DMS 273 treated with DMSO at 0.1 percent for 48 hours (cell line): ENCODE data around the gene C8B.

Experiments
- DNase-seq: peaks from one replicate; lab custom pipeline; 2025; lab: John Stamatoyannopoulos, UW

The C8B gene

DNA sequence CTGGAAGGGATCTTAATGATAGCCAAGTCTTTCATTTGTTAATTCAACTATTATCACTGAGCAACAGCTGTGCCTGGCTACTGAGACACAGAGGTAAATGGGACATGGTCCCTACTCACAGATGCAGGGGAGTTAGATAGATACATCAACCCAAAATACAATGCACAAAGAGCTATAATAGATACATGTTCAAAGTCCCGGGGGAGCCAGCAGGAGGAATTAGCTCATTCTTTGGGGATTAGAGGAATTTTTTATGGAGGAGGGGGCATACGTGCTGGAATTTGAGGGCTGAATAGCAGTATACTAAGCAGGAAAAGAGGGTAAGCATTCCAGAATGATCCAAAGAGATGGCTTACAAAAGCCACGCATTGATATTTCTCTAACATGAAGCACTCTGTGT lies 34.6 kb downstream of the C8B start:
- DNase-seq = no peak

DNA sequence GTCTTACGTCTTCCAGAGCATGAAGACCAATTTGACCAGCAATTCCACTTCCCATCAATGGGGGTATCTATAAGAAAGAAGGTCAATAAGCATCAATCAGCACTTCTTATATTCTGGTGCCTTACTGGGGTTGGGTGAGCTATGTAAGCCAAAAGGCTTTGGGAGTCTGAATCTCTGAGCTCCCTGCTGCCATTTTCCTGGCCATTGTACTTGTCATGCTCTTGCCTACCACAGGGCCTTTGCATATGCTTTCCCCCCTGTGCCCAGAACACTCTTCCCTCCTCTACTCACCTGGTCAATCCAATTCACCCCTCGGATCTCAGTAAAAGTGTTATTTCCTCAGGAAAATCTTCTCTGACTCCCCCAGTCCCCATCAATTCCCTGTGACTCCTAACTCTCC lies 36.3 kb downstream of the C8B start:
- no peak for DNase-seq

DNA sequence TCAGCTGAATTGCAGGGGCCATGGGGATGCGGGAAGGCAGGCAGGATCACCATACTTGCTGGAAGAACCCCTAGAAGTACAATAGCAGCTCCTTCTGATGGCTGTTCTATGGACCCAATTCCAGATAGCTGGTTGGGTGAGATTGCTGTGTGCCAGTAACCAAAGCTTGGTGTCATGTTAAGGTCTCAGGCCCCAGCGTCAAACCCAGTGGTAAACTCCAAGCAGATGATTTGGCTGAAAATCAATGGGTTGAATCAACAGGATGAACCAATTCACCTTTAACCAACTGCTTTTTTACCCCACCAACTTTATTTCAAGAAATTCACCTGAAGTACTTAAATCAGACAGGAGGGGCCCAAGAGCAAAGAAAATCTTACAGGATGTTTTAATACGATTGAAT lies 37.8 kb downstream of the C8B start:
- DNase-seq = no peak

DNA sequence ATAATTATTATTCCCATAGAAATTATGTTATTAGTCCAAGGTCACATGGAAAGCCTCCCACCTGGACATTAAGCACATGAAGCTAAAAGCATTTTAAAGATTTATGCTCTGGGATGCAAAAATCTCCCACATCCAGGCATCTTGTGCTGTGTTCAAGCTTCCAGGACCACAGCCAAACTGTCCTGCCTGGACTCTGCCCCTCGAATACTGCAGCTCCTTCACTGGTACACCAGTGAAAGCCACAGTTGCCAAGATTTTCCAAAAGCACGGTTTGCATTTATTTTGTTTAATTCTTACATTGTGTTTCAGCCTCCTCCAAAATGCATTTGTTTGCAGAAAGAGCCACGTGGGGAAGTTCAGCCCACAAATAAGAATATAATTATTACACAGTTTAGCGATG lies 38.6 kb downstream of the C8B start:
- no peak for DNase-seq

DNA sequence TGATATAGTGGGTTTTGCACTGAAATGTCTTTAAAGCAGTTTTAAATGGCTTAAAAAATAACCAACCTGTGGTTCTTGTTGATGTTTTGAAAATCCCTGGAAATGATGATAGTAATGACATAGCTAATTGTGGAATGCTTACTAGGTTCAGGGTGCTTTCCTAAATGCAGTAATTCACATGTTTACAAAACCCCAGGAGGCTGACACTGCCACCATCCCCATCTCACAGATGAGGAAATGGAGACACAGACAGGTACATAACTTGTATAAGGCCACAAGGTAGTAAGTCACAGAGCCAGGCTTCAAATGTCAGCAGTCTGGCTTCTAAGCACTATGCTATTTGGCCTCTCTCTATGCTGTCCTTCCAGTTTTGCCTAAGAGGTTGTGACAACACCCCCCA lies 40.6 kb downstream of the C8B start:
- DNase-seq = no peak

DNA sequence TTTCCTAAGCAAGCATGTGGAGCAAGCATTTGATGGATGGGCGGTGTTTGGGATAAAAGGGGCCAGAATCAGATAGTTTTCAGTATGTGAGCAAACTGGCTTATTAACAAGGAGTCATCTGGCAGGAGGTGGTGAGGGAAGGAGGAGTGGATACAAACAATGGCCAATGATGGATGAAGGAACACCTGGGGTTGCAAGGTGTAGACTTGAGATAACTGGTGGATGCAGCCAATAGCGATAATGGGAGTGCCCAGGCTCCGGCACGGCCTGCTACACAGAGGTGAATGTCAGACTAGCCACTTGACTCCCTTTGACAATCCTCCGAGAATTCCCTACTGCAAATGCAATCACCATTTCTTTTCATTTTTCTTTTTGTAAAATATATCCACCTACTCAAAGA lies 41.7 kb downstream of the C8B start:
- DNase-seq = no peak

DNA sequence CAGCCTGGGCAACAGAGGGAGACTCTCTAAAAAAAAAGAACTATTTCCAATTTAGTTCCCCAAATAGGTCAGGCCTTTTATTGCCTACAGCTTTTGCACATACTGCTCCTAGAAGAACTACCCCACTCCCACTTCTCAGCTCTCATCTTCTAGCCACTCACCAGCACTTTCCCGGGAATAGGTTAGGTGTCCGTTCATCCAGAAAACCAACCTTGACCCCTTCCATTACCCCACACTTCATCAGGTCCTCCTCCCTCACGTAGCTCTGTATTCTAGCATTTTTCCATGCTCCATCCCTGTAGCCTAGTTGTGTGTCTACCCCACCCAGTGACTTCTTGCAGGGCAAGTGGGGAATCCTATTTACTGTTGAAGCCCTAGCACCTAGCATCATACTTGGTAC lies 42.6 kb downstream of the C8B start:
- no peak for DNase-seq

DNA sequence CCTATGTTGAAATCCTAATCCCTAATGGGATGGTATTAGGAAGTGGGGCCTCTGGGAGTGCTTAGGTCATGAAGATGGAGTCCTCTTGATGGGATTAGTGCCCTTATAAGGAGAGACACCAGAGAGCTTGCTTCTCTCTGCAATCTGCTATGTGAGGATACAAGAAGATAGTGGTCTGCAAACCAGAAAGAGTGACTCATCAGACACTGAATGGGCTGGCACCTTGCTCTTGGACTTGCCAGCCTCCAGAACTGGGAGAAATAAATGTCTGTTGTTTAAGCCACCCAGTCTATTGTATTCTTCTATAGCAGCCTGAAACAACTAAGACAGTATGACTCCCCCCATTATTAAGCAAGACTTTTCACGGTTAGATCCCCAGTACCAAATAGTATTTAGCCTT lies 43.3 kb downstream of the C8B start:
- DNase-seq = no peak

DNA sequence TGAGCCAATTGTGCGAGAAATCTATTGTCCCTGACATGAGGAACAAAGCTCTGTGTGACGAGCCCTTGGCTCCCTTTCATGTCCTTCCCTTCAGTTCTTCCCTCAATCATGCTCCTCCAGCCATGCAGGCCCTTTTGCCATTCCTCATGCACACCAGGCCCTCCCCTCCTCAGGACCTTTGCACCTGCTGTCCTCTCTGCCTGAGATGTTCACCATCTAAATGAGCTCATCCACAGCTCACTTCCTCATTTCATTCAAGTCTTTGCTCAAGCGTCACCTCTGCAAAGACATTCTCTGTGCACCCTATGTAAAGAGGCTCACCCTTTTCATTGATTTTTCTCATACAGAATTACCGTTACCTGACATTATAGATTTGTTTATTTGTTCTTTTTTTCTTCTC lies 43.7 kb downstream of the C8B start:
- DNase-seq = no peak

DNA sequence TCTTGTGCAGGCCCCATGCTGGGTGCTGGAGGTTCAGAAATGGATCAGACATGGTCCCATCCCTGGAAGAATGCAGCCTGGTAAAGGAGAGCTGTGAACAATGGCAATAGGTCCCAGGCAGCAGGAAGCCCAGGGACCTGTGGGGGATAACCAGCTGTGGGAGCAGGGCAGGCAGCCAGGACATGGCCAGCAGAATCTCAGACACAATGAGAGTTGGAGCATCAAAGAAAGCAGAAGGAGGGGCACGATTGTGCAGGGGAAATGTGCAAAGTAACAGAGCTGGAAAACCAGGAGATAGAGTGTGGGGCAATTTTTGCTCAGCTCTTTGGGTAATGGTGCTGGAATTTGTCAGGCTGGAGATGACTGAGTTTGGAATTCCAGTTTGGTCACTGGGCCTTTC lies 44.3 kb downstream of the C8B start:
- no peak for DNase-seq

DNA sequence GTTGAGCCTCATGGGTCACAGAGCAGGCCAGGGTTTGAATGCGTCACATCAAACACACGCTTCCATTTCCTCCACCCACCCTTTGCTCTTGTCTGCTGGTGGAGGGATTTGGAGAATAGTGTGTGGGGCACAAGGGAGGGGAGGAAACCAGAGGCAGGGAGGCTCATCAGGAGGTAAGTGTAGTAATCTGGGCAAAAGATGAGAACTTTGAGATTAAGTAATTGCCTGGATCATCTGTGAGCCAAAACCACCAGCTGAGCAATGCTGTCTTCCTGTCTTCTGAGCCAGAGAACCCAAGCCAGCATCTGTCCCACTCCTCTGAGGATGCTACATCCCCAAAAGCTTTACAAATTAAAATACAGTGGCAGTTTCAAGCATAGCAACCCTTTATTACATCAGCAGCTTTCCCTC lies 45.2 kb downstream of the C8B start:
- DNase-seq = no peak

DNA sequence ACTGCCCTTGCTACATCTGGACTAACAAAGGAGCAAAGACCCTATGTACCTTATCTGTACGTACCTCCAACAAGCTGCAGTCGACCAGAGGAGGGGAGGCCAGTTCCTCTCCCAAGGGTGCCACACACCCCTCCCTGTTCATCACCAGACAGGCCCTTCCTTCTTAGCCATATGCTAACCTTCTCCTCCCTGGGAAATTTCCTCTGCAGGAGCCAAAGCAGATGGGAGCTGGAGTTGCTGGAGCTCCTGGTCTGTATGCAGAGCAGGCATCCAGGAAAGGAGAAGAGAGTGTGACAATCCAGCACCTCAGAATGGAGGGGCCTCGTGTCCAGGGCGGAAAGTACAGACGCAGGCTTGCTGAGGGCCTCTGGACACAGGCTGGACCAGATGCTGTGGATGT lies 48.5 kb downstream of the C8B start:
- DNase-seq = peak; percentile 39

DNA sequence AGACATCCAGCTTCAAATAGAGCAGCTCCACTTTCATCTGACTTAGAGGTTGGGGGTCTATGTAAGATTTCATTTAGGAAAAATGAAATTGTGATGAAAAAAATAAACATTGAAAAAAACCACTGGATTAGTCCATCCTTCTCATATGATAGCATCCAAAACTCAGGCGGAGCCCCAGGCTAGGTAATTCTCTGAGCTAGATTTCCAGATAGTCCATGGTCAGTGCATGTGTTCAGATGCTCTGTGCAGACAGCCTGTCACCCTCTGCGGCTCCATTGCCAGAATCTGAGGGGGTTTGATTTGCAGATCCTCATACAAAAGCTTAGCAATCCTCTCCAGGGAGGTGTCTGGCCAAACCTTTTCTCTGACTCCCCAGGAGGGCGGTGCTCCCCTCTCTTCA lies 49.2 kb downstream of the C8B start:
- DNase-seq = no peak

DNA sequence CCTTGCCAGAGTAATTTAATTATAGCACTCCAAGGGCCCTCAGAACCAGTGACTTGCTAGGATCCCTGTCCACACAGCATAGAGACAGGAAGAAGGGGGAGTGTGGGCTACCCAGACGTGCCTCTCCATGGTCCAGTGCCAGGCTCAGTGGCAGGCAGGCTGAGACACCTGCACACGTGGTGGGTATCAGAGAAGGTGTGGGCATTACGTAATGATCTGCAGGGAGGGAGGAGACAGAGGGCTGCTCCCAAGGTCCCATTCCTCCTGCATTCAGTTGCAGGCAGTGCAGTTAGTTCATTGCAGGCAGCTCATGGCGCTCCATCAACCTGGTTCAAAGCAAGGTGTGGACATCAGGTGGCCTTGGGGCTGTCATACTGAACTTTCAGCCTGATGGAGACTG lies 49.9 kb downstream of the C8B start:
- DNase-seq = no peak

DNA sequence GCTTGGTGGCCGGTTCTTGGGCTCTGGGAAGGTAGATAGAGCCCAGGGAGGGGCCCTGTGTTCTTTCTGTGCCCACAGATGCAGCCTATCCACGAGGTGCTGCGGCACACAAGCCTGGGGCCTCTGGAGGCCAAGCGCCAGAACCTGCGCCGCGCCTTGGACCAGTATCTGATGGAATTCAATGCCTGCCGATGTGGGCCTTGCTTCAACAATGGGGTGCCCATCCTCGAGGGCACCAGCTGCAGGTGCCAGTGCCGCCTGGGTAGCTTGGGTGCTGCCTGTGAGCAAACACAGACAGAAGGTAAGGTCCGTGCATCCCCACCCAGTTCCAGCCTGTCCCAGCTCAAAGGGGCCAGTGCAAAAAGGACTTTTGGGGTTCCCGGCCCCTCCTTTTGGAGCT lies 53.5 kb downstream of the C8B start:
- no peak for DNase-seq

DNA sequence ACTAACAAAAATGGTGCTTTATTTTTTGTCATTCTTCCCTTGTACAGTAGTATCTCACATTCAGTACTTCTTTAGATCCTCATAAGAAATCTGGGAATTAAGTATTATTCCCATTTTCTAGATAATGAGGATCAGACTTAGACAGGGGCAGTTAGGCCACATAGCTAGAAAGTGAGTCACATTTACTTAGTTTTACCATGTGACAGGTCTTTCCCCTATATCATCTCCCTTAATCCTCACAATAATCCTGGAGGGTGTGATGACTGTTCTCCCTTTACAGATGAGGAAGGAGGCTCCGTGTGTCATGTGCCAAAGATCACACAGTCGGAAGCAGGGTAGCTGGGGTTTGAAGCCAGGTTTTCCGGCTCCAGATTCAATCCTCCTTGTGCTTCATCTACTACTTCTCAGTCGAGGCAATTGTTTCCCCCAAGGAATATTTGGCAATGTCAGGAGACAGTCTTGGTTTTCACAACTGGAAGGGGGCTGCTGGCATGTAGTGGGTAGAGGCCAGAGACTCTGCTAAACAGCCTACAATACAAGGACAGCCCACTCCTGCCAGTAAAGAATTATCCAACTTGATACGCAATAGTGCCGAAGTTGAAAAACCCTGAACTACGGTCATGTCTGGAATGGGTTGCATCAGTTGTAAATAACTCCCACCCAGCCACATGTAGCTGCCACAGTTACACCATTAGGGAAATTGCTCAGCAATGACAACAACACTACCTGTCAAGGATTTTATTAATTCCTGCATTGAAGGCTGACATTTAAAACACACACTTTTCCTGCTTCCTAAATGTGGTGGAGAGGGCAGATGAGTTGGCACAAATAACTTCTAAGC lies 54.5 kb downstream of the C8B start:
- DNase-seq = no peak

DNA sequence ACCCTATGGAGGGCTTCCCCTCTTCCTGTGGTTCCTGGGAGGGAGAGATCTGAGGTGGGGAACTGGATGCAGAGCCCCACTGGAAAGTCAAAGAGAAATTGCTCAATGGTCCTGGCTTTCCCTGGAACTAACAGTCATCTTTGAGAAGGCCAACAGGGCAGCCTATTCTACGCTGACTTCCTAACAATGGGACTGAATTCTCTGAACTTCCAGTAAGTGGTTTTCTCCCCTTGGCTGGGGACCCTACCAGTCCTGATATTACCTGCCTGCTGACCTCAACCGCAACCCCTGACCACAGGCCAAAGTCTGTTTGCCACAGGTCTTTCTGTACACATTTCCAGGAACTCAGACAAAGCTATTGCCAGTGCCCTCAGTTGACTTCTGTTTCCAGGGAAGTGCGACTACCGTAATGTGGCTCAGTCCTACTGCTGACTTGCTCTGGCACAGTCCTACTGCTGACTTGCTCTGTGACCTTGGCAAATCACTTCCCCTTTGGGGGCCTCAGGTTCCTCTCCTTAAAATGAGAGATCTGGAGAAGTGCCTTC lies 55.3 kb downstream of the C8B start:
- no peak for DNase-seq

DNA sequence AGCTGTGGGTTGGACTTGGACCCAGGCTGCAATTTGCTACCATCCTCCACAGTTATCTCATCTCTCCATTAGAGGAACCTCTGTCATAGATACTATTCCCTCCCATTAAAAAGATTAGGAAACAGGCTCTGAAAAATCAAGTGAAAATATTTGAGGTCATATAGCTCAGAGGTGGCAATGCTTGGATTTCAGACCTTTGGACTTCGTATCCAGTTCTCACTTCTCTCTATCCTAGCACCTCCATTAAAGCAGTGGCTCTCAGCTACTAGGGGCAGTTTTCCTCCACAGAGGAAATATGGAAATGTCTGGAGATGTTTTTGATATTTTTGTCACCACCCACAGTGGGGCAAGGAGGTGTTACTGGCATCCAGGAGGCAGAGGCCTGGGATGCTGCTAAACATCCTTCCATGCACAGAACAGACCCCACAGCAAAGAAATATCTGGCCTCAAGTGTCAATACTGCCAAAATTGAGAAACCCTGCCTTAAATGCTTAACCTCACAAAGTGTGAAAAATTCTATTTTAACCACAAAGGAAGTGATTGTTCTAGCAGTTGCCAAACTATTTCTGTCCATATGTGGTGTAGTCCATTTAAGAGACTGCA lies 57.1 kb downstream of the C8B start:
- no peak for DNase-seq

DNA sequence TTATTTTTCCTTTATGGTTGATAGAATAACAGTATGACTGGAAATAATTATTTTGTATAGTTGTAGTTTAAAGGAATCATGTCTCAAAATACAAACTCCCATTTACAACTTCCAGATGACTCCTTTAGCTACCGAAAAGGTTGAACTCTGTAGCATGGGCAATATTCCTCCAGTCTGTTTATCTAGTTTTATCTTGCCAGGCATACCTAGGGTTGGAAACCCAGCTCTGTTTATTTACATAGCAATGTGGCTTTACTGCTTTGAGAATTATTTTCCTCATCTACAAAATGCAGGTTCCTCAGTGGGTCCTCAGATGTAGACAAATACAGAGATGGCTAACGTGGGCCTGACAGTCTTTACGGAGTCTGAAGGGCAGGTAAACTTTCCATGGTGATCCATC lies 60.1 kb downstream of the C8B start:
- no peak for DNase-seq

DNA sequence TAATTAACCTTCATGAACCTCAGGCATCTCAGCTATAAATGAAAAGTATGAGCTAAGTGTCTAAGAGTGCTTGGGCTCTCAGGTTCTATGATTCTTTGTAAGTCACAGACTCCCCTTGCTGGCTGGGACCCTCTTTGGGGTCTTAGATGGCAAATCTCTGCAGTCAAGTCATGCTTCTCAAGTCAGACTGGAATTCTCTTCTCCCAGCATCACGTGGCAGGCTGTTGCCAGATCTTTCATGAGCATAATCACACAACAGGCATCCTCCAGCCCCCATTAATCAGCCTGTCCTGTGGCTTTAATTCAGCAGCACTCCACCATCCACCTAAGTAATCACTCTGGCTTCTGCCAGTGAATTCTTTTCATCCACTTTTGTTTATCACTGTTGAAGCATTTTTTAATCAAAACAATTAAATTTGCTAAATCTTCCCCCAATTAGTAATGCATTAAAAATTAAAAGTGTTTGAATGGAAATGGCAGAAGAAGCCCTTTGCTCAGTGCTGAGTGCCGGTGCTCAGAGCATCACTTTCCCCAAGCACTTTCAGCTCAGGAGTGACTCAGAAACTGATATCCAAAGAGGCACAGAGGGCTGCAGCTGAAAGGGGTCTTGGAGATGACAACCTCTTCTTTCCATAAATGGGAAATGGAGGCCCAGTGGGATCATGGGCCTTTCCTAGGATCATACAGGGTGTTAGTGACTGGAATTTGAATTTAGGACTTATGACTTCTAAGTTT lies 61.0 kb downstream of the C8B start:
- no peak for DNase-seq

DNA sequence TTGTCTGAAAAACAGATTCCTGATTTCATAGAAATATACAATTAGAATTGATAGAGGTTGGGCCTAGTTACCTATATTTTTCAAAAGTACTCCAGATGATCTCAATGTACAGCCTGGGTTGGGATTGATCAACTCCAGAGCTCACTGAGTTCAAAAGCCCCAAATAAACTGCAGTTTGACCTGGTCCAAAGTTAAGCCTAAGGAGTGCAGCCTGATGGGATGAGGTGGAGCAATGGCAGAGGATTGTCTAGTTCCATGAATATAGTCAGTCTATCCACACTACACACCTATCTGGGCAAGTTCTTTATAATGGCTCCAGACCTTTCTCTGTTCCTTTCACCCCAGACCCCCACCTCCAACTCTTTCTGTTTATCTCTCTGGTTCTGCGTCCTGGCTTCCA lies 62.0 kb downstream of the C8B start:
- no peak for DNase-seq

DNA sequence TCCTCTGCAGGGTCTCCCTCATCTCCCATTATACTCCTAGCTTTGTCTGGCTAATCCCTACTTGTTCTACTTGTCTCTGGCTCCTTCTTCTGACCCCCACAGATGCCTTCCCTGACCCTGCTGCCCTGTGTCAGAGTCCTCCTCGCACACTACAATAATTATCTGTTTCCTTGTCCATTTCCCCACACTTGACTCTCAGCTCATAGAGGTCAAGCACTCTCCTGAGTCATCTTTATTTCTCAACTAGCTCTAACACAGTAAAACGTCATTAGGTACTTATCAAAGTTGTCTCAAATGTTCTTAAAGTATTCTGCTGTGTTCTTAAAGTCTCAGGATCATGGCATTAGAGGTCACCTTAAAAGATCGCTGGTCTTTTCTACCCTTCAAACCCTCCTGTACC lies 64.1 kb downstream of the C8B start:
- DNase-seq = no peak

DNA sequence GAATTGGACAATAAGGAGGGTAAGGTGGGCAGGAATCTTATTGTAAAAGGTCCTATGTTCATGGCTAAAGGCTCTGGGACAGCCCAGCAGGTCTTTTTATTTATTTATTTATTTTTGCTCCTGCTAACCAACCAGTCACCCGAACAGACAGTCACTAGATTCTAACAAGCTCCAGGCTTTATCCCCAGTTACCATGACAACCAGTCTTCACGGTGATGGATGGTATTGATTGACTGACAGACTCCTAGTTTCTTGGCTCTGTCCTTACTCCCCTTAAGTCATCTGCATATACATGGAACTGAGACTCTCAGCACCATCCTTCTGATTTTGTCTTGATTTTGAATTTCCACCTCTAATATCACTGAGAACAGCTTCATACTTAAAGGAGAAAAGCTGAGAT lies 66.9 kb downstream of the C8B start:
- DNase-seq = no peak
